Measurements from ENCODE around the gene INPP5D.

The INPP5D gene

GRCh38 chr2:233101816-233102215 lies 41.7 kb downstream of the INPP5D start:
- Histone ChIP-seq H3K4me3 (ENCODE audit: insufficient read depth, low read depth, low read length) (no peak overlapping the region), H3K27me3 (ENCODE audit: control insufficient read depth, insufficient read depth, low read length, poor library complexity, severe bottlenecking) (no peaks in the 10 kb centered on the region), H3K27ac (ENCODE audit: insufficient read depth, low read depth, low read length, poor library complexity, severe bottlenecking) (no peak overlapping the region), H3K4me1 (ENCODE audit: control insufficient read depth, insufficient read depth, low read length) (no peaks in the 10 kb centered on the region), H3K36me3 (ENCODE audit: control insufficient read depth, insufficient read depth, low read length) (no peaks in the 10 kb centered on the region), H3K9me3 (ENCODE audit: control insufficient read depth, low read length) (no peaks in the 10 kb centered on the region)
- WGBS, 2 experiments, result 91 to 94% methylated on average over 8 of the region's 8 CpGs

GRCh38 chr2:233105156-233105895 lies 45.2 kb downstream of the INPP5D start:
- Histone ChIP-seq H3K36me3 (ENCODE audit: control insufficient read depth, insufficient read depth, low read length) (no peaks in the 10 kb centered on the region), H3K27ac (ENCODE audit: insufficient read depth, low read depth, low read length, poor library complexity, severe bottlenecking) (no peak overlapping the region), H3K4me3 (ENCODE audit: insufficient read depth, low read depth, low read length) (no peak overlapping the region), H3K9me3 (ENCODE audit: control insufficient read depth, low read length) (no peaks in the 10 kb centered on the region), H3K27me3 (ENCODE audit: control insufficient read depth, insufficient read depth, low read length, poor library complexity, severe bottlenecking) (no peaks in the 10 kb centered on the region), H3K4me1 (ENCODE audit: control insufficient read depth, insufficient read depth, low read length) (no peaks in the 10 kb centered on the region)
- 93 to 94% methylated on average over 17 of the region's 17 CpGs for WGBS, 2 experiments

GRCh38 chr2:233105930-233106329 lies 45.8 kb downstream of the INPP5D start:
- Histone ChIP-seq H3K4me3 (ENCODE audit: insufficient read depth, low read depth, low read length) (no peak overlapping the region), H3K27ac (ENCODE audit: insufficient read depth, low read depth, low read length, poor library complexity, severe bottlenecking) (no peak overlapping the region), H3K27me3 (ENCODE audit: control insufficient read depth, insufficient read depth, low read length, poor library complexity, severe bottlenecking) (no peaks in the 10 kb centered on the region), H3K36me3 (ENCODE audit: control insufficient read depth, insufficient read depth, low read length) (no peaks in the 10 kb centered on the region), H3K9me3 (ENCODE audit: control insufficient read depth, low read length) (no peaks in the 10 kb centered on the region), H3K4me1 (ENCODE audit: control insufficient read depth, insufficient read depth, low read length) (no peaks in the 10 kb centered on the region)
- 94 to 96% methylated on average over 4 of the region's 4 CpGs for WGBS, 2 experiments

GRCh38 chr2:233107011-233107410 lies 46.9 kb downstream of the INPP5D start:
- 93 to 95% methylated on average over 1 of the region's 1 CpG for WGBS, 2 experiments
- Histone ChIP-seq H3K36me3 (ENCODE audit: control insufficient read depth, insufficient read depth, low read length) (no peaks in the 10 kb centered on the region), H3K27ac (ENCODE audit: insufficient read depth, low read depth, low read length, poor library complexity, severe bottlenecking) (no peak overlapping the region), H3K9me3 (ENCODE audit: control insufficient read depth, low read length) (no peaks in the 10 kb centered on the region), H3K4me1 (ENCODE audit: control insufficient read depth, insufficient read depth, low read length) (no peaks in the 10 kb centered on the region), H3K27me3 (ENCODE audit: control insufficient read depth, insufficient read depth, low read length, poor library complexity, severe bottlenecking) (no peaks in the 10 kb centered on the region), H3K4me3 (ENCODE audit: insufficient read depth, low read depth, low read length) (no peak overlapping the region)

- Histone ChIP-seq H3K9me3 (ENCODE audit: control insufficient read depth, low read length) (no peaks in the 10 kb centered on the region), H3K4me1 (ENCODE audit: control insufficient read depth, insufficient read depth, low read length) (no peaks in the 10 kb centered on the region), H3K4me3 (ENCODE audit: insufficient read depth, low read depth, low read length) (no peak overlapping the region), H3K27ac (ENCODE audit: insufficient read depth, low read depth, low read length, poor library complexity, severe bottlenecking) (no peak overlapping the region), H3K27me3 (ENCODE audit: control insufficient read depth, insufficient read depth, low read length, poor library complexity, severe bottlenecking) (no peaks in the 10 kb centered on the region), H3K36me3 (ENCODE audit: control insufficient read depth, insufficient read depth, low read length) (no peaks in the 10 kb centered on the region)
- 92 to 95% methylated on average over 12 of the region's 12 CpGs for WGBS, 2 experiments
Measured at GRCh38 chr2:233107831-233108300, 47.7 kb downstream of the INPP5D start.

- Histone ChIP-seq H3K9me3 (ENCODE audit: control insufficient read depth, low read length) (no peaks in the 10 kb centered on the region), H3K27ac (ENCODE audit: insufficient read depth, low read depth, low read length, poor library complexity, severe bottlenecking) (no peak overlapping the region), H3K4me3 (ENCODE audit: insufficient read depth, low read depth, low read length) (no peak overlapping the region), H3K4me1 (ENCODE audit: control insufficient read depth, insufficient read depth, low read length) (no peaks in the 10 kb centered on the region), H3K36me3 (ENCODE audit: control insufficient read depth, insufficient read depth, low read length) (no peaks in the 10 kb centered on the region), H3K27me3 (ENCODE audit: control insufficient read depth, insufficient read depth, low read length, poor library complexity, severe bottlenecking) (no peaks in the 10 kb centered on the region)
- WGBS, 2 experiments, result 85 to 86% methylated on average over 10 of the region's 10 CpGs
Measured at GRCh38 chr2:233108611-233109490, 48.7 kb downstream of the INPP5D start.

GRCh38 chr2:233111427-233111826 lies 51.3 kb downstream of the INPP5D start:
- Histone ChIP-seq H3K27me3 (ENCODE audit: control insufficient read depth, insufficient read depth, low read length, poor library complexity, severe bottlenecking) (no peaks in the 10 kb centered on the region), H3K27ac (ENCODE audit: insufficient read depth, low read depth, low read length, poor library complexity, severe bottlenecking) (no peak overlapping the region), H3K4me3 (ENCODE audit: insufficient read depth, low read depth, low read length) (no peak overlapping the region), H3K36me3 (ENCODE audit: control insufficient read depth, insufficient read depth, low read length) (no peaks in the 10 kb centered on the region), H3K9me3 (ENCODE audit: control insufficient read depth, low read length) (no peaks in the 10 kb centered on the region), H3K4me1 (ENCODE audit: control insufficient read depth, insufficient read depth, low read length) (no peaks in the 10 kb centered on the region)
- WGBS, 2 experiments, result 93 to 94% methylated on average over 5 of the region's 5 CpGs

- H3K9me3 ChIP-seq (ENCODE audit: control insufficient read depth, low read length), result no peaks in the 10 kb centered on the region
- no peak overlapping the region for H3K27ac ChIP-seq (ENCODE audit: insufficient read depth, low read depth, low read length, poor library complexity, severe bottlenecking)
- H3K4me1 ChIP-seq (ENCODE audit: control insufficient read depth, insufficient read depth, low read length), result no peaks in the 10 kb centered on the region
- H3K27me3 ChIP-seq (ENCODE audit: control insufficient read depth, insufficient read depth, low read length, poor library complexity, severe bottlenecking), result no peaks in the 10 kb centered on the region
- no peak overlapping the region for H3K4me3 ChIP-seq (ENCODE audit: insufficient read depth, low read depth, low read length)
- WGBS, 2 experiments, result 90 to 96% methylated on average over 3 to 4 of the region's 4 CpGs
- no peaks in the 10 kb centered on the region for H3K36me3 ChIP-seq (ENCODE audit: control insufficient read depth, insufficient read depth, low read length)
Measured at GRCh38 chr2:233112329-233112728, 52.2 kb downstream of the INPP5D start.

GRCh38 chr2:233112776-233113452 lies 52.8 kb downstream of the INPP5D start:
- no peaks in the 10 kb centered on the region for H3K9me3 ChIP-seq (ENCODE audit: control insufficient read depth, low read length)
- H3K27ac ChIP-seq (ENCODE audit: insufficient read depth, low read depth, low read length, poor library complexity, severe bottlenecking), result no peak overlapping the region
- H3K36me3 ChIP-seq (ENCODE audit: control insufficient read depth, insufficient read depth, low read length), result no peaks in the 10 kb centered on the region
- H3K4me3 ChIP-seq (ENCODE audit: insufficient read depth, low read depth, low read length), result no peak overlapping the region
- H3K4me1 ChIP-seq (ENCODE audit: control insufficient read depth, insufficient read depth, low read length), result no peaks in the 10 kb centered on the region
- WGBS, 2 experiments, result 88 to 89% methylated on average over 6 of the region's 6 CpGs
- H3K27me3 ChIP-seq (ENCODE audit: control insufficient read depth, insufficient read depth, low read length, poor library complexity, severe bottlenecking), result no peaks in the 10 kb centered on the region

- no peak overlapping the region for H3K4me3 ChIP-seq (ENCODE audit: insufficient read depth, low read depth, low read length)
- H3K9me3 ChIP-seq (ENCODE audit: control insufficient read depth, low read length), result no peaks in the 10 kb centered on the region
- WGBS, 2 experiments, result 81 to 84% methylated on average over 11 of the region's 11 CpGs
- no peak overlapping the region for H3K27ac ChIP-seq (ENCODE audit: insufficient read depth, low read depth, low read length, poor library complexity, severe bottlenecking)
- no peaks in the 10 kb centered on the region for H3K36me3 ChIP-seq (ENCODE audit: control insufficient read depth, insufficient read depth, low read length)
- no peaks in the 10 kb centered on the region for H3K27me3 ChIP-seq (ENCODE audit: control insufficient read depth, insufficient read depth, low read length, poor library complexity, severe bottlenecking)
- no peaks in the 10 kb centered on the region for H3K4me1 ChIP-seq (ENCODE audit: control insufficient read depth, insufficient read depth, low read length)
Measured at GRCh38 chr2:233114421-233114861, 54.3 kb downstream of the INPP5D start.

All from ectodermal cell (in vitro differentiated cells).